Stimulated activated CD4-positive, alpha-beta T cell treated with anti-CD3 and anti-CD28 coated beads, Interleukin-4, amount 100 ng/mL, for 48 hours (primary cell): Measurements from ENCODE around the gene USP3.
A peak's percentile ranks its signal among the peaks of the same experiment; 100 is the strongest.

ENCODE experiments used
- DNase-seq, 2 donors: peaks; one replicate each; pipeline ENCODE4 v3.0.0-alpha.2; 2020; ENCODE audit warnings: low read depth in 2 of 2

The USP3 gene

DNA sequence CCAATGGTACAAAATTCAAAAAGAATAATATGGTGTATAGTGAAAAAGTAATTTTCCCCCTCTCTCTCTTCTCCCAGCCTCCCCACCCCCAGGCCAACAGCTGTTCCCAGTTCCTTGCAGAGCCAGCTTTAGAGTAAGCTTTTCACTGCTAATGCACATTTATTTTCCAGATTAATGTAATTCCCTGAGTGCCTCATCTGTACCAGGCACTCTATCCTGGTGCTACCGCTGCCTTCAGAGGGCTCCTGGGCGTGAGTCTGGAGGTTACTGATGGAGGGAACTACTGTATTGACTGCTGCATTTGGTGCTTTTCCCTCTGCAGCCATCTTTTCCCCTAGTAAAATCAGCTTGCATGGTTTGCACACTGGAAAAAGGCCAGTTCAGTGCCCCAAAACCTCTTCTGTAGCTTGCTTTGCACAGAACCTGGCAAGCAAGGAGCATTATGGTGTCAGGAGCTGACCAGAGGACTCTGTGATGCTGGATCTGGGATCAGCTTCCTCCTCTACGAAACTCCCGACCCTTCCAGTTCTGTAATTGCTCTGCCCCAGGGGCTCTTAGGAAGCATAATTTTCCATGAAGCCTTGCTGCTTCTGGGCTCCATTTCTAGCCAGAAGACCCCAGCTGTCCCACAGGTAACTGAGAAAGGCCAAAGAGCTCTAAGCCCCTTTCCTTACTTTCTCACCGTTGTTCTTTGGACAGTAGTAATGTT is 8.5 kb upstream of the USP3 start:
- no peak for DNase-seq

DNA sequence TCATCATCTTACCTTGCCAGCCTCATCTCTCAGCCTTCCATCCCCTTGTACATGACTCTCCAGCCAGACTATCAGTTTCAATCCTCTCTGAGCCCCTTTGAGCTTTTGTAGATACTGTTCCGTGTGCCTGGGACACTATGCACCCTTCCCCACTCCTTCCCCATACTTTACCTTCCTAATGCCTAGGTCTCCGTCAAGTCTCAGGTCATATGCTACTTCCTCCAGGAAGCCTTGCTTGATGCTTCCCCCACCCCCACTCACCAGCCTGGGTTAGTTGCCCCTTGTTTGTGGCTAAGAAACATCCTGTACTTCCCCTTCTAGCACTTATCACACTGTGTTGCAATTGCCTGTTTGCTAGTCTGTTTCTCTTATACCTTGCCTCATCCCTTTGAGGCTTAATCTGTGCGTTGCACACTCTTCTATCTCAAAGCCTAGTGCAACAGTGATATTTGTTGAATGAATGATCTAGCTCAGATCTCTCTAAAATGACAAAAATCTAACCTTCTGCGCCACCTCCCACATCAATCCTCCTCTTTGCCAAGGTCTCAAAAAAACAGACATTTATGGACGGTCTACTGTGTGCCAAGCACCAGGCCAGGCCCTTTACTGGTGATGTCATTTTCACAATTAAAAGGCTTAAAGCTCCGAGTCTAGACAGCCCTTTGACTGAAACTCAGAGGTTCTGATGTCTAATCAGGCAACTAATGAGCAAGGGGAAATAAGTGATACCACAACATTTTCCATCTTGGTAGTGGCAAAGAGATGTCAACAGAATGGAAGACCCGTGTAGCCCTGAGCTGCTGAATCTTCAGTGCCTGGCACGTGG is 6.5 kb upstream of the USP3 start:
- no peak for DNase-seq

DNA sequence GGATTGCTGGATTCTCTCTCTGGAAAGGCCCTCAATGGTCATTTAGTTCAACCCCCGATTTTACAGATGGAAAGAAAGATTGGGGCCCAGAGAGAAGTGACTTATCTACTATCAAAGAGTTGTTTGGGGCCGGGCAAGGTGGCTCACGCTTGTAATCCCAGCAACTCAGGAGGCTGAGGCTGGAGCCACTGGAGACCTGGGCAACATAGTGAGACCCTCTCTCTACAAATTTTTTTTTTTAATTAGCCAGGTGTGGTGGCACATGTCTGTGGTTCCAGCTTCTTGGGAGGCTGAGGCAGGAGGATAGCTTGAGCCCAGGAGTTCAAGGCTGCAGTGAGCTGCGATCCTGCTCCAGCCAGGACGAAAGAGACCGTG is 5.2 kb upstream of the USP3 start:
- DNase-seq = no peak

DNA sequence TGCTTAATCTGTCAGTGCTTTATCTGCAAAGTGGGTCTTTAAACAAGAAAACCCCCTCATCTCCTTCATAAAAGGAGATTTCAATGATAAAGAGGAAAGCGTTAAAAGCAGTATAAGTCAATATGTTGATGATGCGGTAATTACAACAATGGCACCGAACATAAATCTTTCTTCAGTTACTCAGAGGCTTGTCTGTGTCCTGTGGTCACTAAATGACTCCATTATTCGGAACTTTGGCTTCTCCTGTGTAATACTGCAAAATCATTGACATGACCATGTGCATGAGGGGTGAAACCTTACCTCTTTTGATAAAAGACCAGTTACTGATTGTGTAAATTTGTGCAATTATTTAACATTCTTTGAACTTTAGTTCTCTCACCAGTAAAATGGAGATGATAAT is 4.8 kb upstream of the USP3 start:
- DNase-seq = no peak

DNA sequence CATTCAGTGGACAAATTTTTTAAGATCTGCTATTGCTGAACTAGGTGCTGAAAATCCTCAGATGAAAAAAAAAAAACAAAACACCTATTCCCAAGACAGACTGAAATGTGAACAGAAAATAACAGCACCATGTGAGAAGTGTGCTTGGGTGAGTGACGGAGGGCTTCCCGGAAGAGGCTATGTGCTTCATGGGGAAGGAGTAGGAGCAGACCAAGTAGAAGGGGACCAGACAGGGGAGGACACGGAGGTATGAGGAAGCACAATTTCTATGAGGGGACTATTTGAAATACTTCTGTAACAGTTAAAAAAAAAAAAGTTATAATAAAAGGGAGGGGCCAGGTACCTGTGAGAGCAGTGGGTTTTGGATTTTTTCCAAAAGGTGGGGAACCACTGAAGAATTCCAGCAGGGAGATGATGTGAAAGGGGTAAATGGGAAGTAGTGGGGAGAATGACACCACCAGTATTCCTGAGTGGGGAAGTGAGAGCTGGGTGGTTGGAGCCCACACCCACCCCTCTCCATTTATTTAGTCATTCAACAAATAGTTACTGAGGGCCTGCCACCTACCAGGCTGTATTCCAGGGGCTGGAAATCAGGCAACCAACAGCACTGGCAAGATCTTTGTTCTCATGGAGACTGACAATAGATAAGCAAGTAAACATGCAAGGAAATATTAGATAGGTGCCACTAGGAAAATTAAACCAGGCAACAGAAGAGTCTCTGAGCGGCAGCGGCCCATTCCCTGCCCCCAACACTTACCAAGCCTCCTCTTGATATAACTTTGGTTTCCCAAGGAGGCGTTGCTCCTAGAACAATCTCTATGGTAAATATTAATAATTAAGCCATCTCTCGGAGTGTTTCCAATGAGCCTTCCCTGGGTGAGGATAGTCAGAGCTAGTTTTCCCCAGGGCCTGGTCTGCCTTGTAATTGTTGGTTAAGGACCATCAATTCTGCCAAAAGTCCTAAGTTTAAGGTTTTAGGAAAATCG is 3.8 kb upstream of the USP3 start:
- DNase-seq = no peak

DNA sequence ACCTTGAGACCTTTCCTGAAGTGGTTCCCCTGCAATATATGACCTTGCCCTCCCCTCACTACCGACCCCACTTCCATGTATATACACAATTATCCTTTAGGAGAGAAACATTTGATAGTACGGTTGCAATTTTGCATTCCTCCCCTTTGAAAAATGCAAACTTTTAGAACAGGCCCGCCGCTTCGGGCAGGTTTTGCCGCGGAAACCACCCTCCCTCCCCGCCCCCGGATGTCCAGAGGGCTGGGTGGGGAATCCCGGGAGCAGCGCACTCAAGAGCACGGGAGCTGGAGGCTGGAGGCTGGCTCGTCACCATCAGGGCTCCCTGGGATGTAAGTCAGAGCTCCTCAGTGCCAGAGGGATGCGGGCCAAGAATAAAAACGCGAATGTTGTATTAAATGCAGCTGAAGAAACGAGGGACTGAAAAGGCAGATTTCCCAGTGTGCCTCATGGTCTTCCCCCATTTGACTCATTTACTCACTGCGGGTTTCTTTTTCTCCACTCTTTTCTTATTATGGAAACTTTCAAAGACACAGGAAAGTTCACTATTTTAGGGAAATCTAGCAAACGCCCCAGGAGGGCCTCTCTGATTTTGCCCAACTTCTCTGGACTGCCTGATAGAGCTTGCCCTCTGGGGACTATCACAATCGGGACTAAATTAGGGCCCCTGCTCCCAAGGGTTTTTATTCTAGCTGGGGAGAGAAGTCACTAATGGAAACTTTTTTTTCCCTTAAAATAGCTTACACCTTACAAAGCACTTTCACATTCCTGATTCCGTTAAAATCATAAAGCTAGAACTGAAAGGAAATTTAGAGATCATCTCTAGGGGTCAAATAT is 2.9 kb upstream of the USP3 start:
- DNase-seq = no peak

DNA sequence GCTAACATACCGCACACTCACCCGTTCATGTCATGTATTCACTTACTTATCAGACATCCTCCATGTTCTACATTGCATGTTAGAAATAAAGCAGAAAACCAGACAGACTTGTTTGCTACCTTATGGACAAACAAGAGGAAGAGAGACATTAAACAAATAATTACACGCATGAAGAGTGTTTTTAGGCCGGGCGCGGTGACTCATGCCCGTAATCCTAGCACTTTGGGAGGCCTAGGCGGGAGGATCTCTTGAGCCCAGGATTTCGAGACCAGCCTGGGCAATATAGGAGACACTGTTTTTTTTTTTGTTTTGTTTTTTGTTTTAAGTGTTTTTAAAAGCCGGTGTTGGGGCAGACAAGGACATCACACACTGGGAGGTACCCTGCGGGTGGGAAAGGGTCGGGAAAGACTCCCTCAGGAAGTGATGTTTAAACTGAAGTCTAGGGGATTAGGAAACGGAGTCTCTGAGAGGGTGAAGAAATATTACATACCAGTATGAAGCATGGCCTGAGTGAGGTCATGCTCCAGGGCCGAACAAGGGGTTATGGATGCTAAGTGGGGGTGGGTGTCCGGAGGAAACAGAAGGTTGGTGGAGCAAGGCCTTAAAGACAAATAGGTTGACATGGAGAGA is 2.1 kb upstream of the USP3 start:
- DNase-seq = no peak

DNA sequence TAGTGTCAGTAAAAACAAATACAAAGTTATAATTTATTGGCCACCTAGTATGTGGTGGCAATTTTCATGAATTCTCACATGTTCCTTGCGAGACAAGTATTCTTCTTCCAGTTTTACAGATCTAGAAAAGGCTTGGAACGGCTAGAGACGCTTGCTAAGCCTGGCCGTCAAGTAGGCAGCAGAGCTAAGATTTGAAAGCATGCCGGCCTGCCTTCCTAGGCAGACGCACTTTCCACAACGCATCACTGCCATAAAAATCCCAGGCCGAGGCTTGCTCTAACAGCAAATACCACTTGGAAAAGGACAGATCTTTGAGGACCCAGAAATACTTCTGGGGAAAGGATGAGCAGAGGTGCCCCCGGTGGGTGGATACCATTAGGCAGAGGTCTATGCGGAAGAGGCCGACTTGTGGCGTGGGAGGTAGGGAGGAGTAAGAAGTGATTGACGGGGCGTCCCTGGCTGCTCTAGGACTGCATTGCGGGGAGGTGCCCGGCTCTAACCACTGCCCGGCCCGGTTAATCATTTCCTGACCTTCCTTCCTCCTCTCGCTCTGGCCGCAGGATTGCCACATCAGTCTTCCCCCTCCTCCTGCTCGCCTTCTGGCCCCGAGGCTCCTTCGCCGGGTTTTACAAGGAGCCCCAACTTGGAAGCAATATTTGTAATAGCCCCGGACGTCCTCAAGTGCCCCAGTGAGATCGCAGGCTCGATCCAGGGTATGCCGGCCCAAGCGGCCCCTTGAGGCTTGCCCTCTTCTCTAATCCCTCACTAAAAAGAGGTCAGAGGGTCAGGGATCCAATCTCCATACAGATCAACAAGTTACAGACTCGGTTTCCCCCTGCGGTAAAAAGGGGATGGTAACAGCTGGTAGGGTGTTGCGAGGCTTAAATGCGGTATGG is 1.3 kb upstream of the USP3 start:
- DNase-seq = peak; percentile 64 to 76

DNA sequence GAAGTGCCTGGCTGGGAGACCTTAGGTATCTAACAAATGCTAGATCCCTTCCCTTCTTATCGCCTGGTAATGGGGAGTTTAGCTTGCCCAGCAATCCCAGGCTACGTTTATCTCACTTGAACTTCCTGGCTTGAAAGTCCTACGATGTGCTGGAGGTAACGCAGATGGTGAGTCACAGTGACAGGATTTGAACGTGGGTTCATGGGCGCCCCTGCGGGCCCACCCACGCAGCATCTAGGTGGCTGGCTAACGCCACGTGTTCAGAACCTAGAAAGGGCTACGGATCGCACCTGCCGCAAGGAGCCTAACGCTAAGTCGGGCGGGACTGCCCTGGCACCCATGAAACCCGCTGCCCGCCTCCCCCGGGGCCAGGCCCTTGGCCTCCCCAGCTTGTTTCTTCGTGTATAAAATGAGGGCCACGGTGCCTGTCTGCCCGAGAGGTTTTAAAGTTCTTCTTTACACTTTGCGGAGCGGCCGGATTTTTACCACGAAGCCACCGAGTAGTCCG is 600 bp upstream of the USP3 start:
- peak; percentile 72 to 84 for DNase-seq

DNA sequence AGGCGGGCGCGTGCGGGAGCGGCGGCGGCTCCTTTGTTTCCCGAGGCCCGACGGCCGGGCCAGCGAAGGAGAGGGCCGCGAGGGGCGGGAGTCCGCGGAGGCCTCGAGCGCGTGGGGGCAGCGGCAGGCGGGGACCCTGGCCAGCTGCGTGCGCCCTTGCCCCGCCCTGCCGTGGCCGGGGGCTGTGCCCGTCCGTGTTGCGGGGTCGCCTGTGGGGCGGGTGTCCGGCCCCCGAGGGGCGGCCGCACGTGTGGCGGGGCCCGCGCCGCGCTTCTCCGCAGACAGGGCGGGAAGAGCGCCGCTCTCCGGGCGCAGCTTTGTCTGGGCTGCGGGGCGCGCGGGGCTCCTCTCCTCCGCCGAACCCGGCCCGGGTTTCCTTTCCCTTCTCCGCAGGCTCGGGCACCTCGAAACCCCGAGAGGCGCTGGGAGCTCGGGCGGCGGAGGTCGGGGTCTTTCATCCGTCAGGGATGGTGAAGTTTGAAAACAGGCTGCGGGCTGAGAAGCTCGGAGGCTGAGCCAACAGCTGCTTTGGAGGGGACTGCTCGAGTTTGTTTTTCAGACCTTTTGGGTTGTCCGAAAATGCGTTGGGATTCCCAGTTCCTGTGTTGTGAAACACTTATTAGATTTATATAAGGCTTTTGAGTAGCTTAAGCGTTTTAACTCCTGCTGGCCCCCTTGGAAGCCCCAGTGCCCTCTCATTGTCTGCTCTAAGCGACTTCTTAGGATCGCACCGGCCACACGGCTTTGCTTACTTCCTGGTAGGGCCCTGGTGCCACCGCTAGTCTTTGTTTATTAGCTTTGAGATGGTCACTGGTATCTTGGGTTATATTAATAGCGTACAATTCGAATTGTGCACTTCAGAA is 817 bp downstream of the USP3 start:
- no peak for DNase-seq

DNA sequence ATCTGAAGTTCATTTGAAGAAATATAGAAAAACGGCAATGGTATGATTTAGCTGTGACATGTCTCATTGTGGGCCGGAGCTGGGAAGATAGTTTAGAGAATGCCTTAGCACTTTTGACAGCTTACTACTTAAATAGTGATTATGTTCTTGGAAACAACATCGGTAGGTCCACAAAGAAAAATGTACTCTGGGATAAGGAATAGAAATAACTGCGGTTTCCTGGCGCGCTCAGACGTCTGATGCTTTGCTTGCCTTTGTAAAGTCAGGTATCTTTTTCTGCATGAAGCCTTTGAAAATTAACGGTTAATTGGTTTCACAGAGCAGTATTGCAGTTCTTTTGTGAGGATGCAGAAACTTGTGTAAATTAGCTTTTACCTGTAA is 1.4 kb downstream of the USP3 start:
- DNase-seq = no peak

DNA sequence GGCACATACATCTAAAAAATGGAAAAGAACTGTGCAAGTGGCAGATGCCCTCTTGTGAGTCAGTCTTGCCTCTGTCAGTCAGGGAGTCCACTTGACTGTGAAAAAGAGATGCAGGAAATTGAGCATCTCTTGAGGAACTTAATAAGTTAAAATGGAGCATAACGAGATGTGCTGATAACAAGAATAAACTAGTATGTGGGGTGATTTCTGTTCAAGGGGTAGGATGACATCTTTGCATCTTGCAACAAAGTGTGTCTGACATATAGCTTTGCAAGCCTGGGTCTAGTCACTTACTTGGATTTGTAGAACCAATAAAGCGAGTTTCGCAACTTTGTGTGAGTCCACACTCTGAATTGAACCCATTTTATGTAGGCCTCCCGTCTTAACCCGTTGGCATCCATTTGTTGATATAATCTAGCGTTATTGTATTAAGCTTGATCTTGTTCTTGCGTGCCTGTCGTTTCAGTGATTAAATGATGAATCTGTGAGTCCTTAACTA is 2.2 kb downstream of the USP3 start:
- DNase-seq = no peak

DNA sequence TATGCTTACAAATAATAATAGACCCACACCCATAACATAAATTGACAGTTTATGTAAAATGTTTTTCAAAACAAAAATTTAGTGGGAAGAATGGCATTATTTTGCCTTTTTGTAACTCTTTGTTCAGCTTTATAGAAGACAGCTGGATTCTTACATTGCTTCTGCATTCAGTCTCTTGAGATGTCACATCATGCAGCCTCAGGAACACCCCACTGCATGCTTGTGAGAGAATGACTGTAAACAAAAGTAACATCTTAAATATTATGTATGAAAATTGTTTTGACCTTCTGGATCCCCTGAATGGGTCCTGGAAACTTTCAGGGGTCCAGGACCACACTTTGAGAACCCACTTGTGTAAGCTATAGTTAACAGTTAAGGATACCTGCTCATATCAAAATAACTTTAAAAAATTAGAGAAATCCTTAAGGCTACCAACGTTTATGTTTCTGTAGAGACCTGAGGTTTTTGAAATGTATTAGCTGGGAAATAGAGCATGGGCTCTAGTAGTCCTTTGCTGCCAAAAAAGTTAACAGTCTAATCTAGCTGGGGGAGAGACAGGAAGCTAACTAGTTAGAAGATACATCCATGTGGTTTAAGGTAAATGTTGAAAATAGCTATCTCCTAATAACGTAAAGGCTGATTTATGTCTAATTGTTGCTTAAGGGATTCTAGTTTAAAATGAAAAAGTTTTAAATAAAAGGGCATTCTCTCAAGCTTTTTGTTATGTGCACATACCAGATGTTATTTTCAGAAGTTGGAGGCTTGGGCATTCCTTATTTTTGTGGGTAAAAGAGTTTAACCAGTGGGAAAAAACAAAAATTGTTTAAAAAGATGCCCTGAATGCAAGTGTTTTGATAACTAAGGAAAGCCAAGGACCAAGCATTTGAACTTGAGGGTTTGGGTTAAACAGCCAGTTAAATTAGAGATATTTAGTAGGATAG is 3.8 kb downstream of the USP3 start:
- no peak for DNase-seq

DNA sequence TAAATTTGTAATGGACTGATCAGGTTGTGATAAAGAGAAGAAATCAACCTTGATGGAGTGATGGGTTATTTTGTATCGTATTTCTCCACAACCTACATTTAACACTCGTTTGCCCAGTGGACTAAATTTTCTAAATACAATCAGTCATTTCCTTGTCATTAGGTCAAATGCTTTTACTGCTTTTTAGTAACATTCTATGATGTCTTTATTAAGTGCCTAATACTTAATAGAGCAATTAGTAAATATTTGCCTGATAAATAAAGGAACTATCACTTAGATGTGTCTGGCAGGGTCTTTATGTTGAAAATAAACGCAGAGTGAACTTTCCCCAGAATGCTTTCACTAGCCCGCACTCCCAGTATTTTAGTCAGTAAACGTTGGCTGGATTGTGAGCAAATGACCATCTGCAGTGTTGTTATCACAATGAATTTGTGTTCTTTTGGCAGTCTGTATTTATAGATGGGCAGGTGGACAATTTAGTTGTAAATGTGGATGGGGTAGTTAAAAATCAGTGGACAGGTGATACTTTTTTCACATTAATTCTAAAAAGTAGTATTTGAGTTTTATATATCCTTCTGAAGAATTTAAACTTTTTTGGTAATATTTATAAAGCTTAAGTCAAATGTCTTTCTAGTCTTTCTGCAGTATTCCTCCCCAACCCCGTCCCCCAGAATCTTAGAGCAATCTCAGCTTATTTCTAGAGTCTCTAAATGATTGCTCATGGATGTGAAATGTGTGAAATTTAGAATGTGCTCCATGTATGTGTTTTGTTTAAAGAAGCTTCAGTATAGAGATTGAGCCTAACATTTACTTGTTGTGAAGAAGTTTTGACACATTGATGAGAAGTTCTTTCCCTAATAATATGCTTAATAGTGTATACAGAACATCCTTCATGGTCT is 4.9 kb downstream of the USP3 start:
- no peak for DNase-seq

DNA sequence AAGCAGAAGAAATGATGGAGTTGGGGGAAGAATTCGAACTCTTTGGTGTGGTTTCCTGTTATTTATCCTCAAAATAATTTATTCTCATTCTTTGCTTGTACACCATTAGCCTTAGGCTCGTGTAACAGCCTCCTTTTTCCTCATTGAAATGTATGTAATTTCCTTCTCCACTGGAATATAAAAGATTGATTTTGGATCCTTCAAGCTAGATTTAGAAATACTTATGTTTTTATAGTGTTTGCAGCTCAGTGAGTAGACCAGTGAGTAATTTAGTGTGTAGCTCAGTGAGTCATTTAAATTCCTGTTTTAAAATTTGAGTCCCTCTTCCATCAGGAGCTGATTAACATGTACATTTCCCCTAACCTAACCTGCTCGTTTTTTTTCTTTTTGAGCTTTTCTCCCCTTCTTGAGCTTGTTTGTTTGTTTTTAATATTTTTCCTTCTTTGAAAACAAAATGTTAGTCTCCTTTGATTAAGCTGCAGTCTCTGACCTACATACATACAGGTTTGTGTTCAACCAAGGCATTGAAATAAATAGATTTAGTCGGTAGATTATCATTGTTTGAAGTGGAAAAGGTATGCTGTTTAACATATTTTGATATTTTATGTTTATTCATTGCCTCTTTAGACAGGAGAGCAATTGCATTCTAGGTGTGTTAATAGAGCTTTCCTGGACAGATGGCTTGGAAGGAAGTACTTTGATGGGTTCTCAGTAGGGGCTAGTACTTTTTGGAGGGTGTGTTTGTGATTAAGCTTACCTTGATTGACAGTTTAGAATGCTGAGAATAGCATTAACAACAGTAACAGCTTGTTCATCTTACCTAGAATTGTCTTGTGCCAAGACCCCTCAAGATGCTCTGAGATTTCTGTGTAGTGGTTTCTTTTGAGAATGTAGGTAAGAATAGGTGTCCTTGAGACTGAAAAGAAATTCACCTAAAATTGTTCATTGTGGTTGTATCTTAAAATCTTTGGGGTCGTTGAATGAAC is 5.9 kb downstream of the USP3 start:
- no peak for DNase-seq
